ENCODE results near the gene HLA-DOB.

- TF ChIP-seq, protein P1, sequence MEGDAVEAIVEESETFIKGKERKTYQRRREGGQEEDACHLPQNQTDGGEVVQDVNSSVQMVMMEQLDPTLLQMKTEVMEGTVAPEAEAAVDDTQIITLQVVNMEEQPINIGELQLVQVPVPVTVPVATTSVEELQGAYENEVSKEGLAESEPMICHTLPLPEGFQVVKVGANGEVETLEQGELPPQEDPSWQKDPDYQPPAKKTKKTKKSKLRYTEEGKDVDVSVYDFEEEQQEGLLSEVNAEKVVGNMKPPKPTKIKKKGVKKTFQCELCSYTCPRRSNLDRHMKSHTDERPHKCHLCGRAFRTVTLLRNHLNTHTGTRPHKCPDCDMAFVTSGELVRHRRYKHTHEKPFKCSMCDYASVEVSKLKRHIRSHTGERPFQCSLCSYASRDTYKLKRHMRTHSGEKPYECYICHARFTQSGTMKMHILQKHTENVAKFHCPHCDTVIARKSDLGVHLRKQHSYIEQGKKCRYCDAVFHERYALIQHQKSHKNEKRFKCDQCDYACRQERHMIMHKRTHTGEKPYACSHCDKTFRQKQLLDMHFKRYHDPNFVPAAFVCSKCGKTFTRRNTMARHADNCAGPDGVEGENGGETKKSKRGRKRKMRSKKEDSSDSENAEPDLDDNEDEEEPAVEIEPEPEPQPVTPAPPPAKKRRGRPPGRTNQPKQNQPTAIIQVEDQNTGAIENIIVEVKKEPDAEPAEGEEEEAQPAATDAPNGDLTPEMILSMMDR (IDR thresholded peaks at IDR 0.05): no peak
- TF ChIP-seq POLR2A (IDR thresholded peaks at IDR 0.05): no peak
- no peak for TF ChIP-seq POLR2AphosphoS5 (IDR thresholded peaks at IDR 0.05)
- no peak for TF ChIP-seq EP300 (IDR thresholded peaks at IDR 0.05; ENCODE audit: low read depth)
These were observed 25.3 kb upstream of the HLA-DOB start for GRCh38 chr6:32842021-32842650.
